ENCODE results near the gene RBM24.
"Not testable (repeated sequence)": the region's sequence is repeated elsewhere in the genome, so short reads cannot be mapped to it uniquely, and the experiment has no call there.

Gene RBM24

DNA sequence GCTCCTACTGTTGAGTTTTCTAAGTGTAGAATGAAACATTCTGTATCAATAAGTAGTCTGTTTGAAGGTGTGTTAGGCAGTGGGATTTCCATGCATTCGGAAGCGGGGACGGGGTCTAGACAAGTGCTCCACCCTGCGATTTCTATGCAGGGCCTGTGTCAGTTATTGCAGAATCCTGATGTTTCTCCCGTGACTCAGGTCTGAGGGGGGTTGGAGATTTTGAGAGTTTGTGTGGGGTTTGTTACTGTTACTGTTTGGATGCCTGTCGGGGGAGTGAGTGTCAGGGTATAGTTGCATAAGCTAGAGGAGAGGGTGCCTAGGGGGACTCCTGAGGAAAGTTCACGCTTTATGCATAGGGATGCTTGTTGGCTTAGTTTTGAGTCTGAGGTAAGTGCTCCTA lies 39.1 kb downstream of the RBM24 start:
- in situ Hi-C loops (cut with MboI; ENCODE audit: low pct_unique_long_range_greater_than_20kb, low sequenced_read_pairs) = not testable (repeated sequence)

DNA sequence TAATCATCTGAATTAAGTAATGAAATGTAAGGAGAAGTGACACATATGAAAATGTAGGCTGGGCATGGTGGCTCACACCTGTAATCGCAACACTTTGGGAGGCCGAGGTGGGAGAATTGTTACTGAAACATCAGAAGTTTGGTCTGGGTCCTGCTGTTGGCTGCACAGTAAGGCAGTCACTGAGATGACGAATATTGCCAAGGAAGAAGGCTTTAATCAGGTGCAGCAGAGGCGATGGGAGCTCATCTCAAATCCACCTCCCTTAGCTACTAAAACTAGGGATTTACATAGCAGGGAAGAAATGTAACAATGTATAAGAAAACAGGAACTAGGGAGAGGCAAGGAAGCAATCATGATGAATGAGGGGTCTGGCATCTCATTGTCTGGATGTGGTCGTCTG lies 50.1 kb downstream of the RBM24 start:
- in situ Hi-C loops (cut with MboI; ENCODE audit: low pct_unique_long_range_greater_than_20kb, low sequenced_read_pairs) = no loop called here

More for the DNA sequence above, 39.1 kb downstream of the RBM24 start:
- DNase-seq = not testable (repeated sequence)

DNA sequence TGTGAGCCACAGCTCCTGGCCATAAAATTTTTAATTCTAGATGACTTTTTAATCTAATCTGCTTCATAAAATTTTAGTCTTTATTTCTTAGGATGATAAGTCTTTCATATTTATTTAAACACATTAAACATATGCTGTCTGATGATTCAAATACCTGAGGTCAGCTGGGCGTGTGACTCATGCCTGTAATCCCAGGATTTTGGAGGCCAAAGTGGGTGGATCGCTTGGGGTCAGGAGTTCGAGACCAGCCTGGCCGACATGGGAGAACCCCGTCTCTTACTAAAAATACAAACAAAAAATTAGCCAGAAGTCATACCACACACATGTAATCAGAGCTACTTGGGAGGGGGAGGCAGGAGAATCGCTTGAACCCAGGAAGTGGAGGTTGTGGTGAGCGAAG lies 53.1 kb downstream of the RBM24 start:
- no peak for DNase-seq
- in situ Hi-C loops (cut with MboI; ENCODE audit: low pct_unique_long_range_greater_than_20kb, low sequenced_read_pairs) = no loop called here

More for the DNA sequence above, 50.1 kb downstream of the RBM24 start:
- DNase-seq = no peak

DNA sequence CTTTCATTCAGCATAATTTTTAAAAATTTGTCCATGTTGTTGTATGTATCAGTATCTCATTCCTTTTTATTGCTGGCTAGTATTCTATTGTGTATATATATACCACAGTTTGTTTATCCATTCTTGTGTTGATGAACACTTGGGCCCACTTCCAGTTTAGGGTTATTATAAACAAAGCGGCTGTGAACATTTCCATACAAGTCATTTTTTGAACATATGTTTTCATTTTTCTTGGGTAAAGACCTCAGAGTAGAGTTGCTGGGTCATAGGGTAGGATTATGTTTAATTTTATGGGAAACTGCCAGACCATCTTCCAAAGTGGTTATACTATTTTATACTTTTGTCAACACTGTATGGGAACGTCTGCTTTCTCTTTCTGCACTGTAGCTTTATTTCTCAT lies 55.3 kb downstream of the RBM24 start:
- in situ Hi-C loops (cut with MboI; ENCODE audit: low pct_unique_long_range_greater_than_20kb, low sequenced_read_pairs) = no loop called here
- DNase-seq = no peak

DNA sequence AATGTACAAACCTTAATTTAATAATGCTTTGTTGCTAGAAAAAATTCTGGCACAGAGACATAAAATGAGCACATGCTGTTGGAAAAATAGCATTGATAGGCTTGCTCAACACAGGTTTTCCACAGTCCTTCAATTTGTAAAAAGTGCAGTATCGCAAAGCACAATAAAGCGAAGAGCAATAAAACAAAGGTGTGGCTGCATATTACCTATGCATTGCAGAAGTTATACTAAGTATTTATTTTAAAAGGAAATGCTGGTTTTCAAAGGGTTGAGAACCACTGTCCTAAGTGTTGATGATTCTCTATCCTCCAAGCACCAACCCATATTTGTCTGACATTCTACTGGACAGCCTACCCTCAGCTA lies 58.1 kb downstream of the RBM24 start:
- in situ Hi-C loops (cut with MboI; ENCODE audit: low pct_unique_long_range_greater_than_20kb, low sequenced_read_pairs) = no loop called here
- no peak for DNase-seq

DNA sequence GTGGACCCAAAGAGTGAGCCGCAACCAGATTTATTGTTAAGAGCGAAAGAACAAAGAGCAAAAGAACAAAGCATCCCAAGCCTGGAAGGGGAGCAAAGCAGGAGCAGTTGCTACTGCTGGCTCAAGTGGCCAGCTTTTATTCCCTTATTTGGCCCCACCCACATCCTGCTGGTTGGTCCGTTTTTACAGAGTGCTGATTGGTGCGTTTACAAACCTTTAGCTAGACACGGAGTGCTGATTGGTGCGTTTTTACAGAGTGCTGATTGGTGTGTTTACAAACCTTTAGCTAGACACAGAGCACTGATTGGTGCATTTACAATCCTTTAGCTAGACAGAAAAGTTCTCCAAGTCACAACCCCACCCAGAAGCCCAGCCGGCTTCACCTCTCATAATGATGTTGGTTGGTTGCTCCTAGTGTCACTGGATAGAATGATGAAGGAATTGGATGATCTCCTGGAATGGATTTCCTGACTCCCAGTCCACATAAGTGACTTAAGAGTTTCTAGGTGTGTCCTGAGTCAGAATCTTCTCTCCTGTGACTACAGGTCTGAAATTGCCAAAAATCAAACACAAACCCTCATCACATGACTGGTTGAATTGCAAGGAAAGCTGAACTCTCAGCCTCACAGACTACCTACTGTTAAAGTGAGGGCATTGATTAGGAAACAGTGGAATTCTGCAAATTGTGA lies 60.1 kb downstream of the RBM24 start:
- no peak for DNase-seq
- in situ Hi-C loops (cut with MboI; ENCODE audit: low pct_unique_long_range_greater_than_20kb, low sequenced_read_pairs) = no loop called here

DNA sequence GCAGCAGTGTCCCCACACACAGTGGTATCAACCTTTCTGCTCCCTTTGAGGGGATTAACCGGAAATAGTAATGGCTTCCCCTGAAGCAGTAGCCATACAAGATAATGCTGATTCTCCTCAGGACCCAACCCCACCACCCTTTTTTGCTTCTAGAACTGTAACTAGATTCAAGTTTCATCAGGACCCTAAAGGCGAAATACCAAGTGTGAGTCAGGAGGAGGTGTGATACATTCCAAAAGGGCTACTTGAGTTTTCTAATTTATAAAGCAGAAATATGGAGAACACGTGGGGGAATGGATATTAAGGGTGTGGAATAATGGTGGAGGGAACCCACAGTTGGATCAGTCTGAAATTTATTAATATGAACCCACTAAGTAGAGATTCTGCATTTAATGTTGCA lies 60.7 kb downstream of the RBM24 start:
- in situ Hi-C loops (cut with MboI; ENCODE audit: low pct_unique_long_range_greater_than_20kb, low sequenced_read_pairs) = no loop called here

DNA sequence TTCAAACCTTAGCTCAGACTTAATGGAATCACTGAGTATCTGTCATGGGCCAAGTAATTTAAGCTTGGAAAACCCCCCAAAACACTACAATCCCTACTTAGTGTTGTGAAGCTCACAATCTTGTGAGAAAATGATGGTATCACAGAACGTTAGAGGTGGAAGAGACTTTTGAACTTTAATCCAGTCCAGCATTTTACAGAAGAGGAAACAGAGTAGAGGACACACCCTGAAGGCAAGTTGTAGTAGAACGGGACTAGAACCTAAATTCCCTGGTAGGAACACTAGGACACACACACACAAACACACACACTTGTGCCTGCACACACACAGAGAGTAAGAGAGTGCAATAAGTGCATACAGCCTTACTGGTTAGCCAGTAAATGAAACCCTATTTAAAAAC lies 62.1 kb downstream of the RBM24 start:
- DNase-seq = no peak
- in situ Hi-C loops (cut with MboI; ENCODE audit: low pct_unique_long_range_greater_than_20kb, low sequenced_read_pairs) = no loop called here

More for the DNA sequence above, 60.7 kb downstream of the RBM24 start:
- no peak for DNase-seq

Measured in KBM-7 (cell line).